ENCODE data around the gene LSR.
"Not testable (repeated sequence)": the region's sequence is repeated elsewhere in the genome, so short reads cannot be mapped to it uniquely, and the experiment has no call there.

LSR gene

DNA sequence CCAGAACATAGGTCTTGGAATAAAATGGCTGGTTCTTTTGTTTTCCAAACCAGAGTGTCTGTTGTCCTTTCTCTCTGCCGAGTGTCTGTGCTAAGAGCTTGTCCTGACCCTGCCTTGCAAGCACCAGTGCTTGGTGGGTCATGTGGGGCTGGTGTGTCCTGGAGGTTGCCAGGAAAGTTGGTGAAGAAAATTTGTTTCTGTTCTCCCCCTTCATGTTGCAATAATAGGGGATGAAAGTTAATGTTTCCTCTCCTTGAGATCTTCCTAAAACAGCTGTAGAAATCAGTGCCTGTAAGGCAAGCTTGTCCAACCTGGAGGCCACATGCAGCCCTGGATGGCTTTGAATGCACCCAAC, 36.3 kb downstream of the LSR start:
- no peak for DNase-seq (ENCODE audit: low spot score)

DNA sequence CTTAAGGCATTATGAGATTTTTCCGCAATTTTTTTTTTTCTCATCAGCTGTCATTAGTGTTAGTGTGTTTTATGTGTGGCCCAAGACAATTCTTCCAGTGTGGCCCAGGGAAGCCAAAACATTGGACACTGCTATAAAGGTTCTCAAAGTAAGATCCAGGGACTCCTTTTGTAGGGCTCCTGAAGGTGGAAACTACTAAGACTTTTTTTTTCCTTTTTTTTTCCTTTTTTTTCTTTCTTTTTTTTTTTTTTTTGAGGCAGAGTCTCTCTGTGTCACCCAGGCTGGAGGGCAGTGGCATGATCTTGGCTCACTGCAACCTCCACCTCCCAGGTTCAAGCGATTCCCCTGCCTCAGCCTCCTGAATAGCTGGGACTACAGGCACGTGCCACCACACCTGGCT, 36.7 kb downstream of the LSR start:
- DNase-seq (ENCODE audit: low spot score), result not testable (repeated sequence)

DNA sequence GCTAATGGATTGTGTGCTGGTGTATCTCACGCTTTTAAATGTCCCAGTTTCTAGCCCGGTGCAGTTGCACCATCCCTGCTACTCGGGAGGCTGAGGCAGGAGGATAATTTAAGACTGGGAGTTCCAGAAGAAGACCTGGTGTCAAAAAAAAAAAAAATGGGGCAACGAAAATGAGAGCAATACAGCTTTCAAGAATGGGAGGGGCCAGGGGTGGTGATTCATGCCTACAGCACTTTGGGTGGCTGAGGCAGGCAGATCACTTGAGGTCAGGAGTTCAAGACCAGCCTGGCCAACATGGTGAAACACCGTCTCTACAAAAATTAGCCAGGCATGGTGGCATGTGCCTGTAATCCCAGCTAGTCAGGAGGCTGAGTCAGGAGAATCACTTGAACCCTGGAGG, 37.3 kb downstream of the LSR start:
- DNase-seq (ENCODE audit: low spot score), result not testable (repeated sequence)

DNA sequence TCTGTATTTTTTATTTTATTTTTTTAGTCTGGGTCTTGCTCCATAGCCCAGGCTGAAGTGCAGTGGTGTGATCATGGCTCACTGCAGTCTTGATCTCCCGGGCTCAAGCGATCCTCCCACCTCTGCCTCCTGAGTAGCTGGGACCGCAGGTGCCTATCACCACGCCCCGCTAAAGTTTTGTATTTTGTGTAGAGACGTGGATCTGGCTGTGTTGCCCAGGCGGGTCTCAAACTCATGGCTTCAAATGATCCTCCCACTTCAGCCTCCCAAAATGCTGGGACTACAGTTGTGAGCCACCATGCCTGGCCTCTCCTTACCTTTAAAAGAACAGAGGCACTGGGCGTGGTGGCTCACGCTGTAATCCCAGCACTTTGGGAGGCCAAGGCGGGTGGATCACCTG, 38.9 kb downstream of the LSR start:
- DNase-seq (ENCODE audit: low spot score), result no peak

DNA sequence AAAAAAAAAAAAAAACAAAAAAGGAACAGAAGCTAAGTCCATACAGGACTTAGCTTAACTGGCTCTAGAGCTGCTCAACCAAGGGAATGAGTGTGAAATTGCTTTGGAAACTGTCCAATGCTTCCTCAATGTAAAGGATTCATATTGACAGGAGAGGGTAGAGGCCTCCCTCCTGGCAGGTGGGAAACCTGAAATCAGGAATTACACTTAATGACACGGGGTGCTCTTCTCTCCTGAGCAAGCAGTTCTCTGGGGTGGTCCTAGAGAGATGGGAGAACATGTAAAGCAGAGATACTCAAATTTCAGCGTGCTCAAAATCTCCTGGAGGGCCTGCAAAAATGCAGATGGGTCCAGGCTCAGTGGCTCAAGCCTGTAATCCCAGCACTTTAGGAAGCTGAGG, 39.5 kb downstream of the LSR start:
- no peak for DNase-seq (ENCODE audit: low spot score)

DNA sequence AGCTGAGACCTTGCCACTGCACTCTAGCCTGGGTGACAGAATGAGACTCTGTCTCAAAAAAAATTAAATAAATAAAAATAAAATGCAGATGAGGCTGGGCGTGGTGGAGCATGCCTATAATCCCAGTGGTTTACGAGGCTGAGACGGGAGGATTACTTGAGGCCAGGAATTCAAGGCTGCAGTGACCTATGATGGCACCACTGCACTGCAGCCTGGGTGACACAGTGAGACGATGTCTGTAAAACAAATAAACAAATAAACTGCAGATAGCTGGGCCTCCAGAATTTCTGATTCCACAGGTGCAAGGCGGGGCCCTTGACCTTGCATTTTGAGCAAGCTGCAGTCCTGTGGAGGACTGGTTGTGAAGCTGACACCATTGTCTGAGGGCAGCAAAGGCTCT, 40.1 kb downstream of the LSR start:
- DNase-seq (ENCODE audit: low spot score), result no peak

DNA sequence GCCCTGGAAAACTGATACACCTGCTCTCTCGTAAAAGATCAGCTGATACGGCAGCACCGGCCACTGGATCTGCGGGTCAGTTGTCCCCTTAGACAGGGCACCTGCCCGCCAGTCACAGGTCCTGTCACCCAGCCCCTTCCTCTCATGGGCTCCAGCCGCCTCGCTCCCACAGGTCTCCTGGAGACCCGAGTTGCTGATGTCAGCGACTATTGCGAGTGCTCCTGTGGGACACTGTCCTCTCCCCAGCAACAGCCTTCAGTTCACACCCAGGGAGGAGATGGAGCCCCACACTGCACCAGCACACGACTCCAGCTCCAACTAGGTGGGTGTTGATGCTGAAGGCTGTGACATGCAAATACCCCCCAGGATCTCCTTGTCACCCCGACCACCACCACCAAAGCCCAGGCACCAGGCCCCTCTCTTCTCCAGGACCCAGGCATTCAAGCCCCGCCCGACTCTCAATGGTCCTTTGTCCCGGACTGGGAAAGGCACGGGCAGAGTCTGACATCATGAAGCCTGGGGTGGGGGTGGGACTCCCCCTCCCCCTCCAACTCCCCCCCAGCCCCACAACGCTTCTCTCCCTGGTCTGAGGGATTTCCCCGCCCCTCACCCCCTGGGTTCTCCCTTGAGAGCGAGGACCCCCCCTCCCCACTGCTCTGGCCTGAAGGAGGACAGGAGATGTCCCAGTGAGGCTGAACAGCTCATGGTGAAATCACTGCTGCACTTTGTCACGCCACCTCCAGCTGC, 41.8 kb downstream of the LSR start:
- no peak for DNase-seq (ENCODE audit: low spot score)

DNA sequence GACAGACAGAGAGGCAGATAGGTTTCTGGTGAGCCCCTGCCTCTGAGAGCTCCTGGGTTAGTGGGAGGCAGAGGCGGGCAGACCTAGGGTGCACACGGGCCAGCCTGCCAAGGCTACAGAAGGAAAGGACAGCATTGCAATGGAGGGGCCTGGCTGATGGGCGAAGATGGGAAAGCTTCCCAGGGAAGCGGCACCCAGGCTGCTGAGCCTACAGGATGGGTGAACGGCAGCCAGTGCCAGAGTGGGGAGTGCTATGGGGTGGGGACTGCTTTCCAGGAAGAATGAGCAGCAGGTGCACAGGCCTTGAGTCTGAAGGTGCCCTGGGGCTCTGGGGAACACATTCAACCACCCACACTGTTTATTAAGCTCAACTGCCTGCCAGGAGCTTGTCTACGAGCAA, 42.5 kb downstream of the LSR start:
- no peak for DNase-seq (ENCODE audit: low spot score)

DNA sequence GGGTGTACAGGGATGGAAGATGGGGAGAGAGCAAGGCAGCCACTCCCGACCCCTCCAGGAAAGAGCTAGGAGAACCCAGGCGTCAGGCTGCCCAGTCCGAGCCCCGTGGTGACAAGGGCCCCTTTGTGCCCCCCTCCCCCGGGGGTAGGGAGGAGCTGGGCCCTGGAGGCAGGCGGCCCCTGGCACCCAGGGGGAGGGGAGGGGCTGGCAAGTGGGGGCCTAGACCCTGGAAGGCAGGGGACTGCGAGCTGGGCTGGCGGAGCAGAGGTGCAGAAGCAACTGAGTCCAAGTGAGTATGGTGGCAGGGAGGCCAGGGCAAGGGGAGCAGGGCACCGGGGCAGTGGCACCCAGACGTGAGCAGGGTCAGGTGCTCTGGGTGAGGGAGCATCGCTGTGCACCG, 43.1 kb downstream of the LSR start, which contains the start of gene MAG:
TSS of gene MAG (plus strand) at position 246 of the 400 bp plus-strand sequence. CDS start 3,248 bp downstream, outside the sequence.
- no peak for DNase-seq (ENCODE audit: low spot score)

DNA sequence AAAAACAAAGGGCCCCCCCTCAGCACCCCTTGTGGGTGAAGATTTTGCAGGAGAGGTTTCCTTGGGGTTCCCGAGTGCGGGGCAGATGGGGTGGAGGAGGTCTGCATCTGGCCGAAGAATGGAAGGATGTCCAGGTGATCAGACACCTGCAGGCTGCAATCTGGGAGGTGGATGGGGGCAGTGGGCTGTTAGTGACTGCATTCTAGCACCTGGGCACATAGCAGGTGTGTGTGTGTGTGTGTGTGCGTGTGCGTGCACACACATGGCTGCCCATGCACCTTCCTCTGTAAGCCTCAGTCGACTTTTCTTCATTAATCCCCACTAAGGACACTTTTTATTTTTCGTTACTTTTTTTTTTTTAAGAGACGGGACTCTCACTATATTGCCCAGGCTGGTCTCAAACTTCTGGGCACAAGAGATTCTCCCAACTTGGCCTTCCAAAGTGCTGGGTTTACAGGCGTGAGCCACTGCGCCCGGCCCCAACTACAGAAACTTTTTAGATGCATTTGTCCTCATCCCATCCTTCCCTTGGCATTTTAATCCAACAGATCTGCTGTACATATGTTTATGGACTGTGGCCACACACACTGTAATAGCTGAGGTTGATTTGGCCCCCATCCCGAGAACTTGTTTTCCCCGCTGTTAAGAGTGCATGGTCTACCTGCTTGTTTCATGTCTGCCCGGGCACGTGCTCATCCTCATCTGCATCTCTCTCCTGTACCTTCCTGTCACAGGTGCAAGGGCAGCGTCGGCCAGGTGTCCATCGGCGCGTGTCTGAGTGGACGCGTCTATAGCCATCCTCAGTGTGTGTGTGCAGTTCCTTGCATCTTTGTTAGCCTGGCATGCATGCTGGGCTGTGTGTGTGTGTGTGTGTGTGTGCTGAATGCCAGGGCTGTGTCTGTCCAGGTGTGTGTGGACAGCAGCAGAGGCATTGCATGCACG, 43.9 kb downstream of the LSR start:
- DNase-seq (ENCODE audit: low spot score), result no peak

DNA sequence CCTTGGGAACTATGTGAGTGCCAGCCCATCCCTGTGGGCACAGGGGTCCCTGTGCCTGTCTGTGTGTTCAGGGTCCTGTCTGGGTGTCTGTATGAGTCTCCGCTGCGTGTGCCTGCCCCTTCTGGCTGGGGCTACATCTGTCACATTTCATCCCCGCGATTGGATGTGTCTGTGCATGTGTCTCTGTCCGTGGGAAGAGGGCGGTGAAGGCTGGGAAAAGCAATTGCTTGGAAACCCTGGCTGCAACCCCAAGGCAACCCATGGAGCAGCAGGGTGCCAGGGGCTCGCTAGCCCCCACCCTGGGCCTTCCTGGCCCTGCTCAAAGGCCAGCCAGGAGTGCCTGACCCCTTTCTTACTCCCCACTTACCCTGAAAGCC, 44.5 kb downstream of the LSR start:
- DNase-seq (ENCODE audit: low spot score), result no peak

DNA sequence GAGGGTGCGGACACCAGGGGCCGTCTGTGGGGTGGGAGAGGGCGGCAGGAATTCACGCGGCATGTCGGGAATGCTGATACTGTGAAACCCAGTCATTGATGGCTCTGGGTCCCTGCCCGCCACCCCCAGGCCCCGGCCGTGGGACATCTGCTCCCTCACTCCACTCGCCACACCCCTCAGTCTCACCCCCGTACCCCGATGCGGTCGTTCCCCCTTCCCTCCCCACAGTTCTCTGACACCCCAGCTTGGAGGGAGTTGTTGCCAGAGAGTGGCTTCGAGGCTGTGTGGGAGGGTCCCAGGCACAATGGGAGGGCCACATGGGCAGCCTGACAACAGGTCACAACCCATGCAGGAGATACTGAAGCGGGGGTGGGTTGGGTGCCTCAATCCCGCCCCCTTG, 45.0 kb downstream of the LSR start:
- DNase-seq (ENCODE audit: low spot score), result no peak

DNA sequence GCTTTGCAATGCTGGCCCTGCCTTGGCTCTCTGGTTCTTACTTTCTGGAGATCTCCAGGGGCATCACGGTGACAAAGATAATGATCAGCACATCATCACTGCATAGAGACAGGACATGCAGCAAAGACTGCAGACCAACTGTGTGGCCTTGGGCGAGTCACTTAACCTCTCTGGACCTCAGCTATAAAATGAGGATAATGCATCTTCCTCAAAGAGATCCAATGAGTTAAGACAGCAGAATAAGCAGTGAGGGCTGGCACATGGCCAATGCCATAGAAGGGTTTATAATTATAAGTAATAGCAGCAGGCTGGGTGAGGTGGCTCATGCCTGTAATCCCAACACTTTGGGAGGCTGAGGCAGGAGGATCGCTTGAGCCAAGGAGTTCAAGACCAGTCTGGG, 45.5 kb downstream of the LSR start:
- DNase-seq (ENCODE audit: low spot score), result no peak

DNA sequence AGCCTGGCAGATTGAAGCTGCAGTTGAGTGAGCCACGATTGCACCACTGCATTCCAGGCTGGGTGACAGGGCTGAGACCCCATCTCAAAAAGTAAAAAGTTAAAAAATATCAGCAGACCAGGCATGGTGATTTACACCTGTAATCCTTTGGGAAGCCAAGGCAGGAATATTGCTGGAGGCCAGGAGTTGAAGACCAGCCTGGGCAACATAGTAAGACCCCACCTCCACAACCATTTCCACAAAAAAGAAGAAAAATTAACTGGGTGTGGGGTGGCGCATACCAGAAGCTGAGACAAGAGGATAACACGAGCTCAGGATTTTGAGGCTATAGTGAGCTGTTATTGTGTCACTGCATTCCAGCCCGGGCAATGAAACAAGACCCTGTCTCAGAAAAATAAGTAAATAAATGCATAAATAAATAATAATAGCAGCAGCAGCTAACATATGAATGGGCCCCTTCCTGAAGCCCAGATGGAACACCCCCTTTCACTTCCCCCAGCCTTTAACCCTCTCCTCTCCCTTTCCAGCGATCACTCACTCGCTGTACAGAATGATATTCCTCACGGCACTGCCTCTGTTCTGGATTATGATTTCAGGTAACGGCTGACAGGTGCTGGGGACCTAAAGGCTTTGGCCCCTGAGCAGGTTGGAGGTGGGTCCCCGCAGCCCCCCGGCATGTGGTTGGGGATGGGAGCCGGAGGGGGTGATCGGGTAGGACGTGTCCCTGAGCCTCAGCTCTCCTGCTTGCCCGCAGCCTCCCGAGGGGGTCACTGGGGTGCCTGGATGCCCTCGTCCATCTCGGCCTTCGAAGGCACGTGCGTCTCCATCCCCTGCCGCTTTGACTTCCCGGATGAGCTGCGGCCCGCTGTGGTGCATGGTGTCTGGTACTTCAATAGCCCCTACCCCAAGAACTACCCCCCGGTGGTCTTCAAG, 46.3 kb downstream of the LSR start:
- DNase-seq (ENCODE audit: low spot score), result no peak

DNA sequence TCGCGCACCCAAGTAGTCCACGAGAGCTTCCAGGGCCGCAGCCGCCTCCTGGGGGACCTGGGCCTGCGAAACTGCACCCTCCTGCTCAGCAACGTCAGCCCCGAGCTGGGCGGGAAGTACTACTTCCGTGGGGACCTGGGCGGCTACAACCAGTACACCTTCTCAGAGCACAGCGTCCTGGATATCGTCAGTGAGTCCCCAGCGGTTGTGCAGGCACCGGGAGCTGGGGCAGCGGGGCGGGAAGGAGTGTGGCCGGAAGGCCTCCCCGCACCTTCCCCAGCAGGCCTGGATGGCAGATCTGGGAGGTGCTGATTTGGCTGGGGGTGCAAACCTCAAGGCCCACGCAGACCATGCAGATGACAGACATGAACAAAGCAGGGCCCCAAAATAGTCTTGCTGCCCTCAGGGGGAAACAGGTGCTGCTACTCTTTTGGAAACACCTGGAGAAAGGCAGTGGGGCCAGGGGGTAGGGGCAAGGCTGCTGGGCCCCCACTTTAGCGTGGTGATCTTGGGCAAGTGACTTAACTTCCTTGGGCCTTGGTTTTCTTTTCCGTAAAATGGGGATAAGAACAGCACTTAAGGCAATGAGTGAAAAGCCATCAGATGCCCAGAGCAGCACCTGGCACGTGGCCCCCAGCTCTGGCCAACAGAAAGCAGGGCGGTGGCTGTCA, 47.1 kb downstream of the LSR start:
- DNase-seq (ENCODE audit: low spot score), result no peak

DNA sequence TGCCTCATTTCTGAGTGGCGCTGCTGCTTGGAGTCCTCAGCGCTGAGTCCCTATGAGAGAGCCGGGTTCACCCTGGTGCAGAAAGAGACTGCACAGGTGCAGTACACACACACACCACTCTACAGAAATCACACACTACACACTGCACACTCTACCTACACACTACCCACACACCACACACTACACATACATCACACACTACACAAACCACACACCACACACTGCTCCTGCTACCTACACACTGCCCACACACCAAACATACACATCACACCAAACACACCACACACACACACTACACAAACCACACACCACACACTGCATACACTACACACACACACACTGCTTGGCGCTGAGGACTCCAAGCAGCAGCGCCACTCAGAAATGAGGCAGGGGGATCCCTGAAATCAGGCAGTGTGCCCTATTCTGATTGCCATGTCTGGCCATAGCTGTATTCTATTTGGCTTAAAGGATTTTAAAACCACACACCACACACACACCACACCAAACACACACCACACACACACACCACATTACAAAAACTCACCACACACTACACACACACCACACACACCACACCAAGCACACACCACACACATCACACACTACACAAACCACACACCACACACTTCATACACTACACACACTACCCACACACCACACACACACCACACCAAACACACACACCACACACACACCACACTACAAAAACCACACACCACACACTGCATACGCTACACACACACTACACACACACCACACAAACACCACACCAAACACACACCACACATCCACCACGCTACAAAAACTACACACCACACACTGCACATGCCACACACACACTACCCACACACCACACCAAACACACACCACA, 48.1 kb downstream of the LSR start:
- DNase-seq (ENCODE audit: low spot score), result no peak

DNA sequence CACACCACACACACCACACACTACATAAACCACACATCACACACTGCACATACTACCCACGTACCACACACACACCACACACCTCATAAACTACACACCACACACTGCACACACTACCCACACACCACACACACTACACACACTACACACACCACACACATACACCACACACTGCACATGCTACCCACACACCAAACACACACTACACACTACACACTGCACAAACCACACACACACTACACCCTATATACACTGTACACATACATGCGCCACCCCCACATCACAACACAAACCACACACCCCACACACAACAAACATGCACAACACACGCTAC, 48.7 kb downstream of the LSR start:
- DNase-seq (ENCODE audit: low spot score), result no peak

DNA sequence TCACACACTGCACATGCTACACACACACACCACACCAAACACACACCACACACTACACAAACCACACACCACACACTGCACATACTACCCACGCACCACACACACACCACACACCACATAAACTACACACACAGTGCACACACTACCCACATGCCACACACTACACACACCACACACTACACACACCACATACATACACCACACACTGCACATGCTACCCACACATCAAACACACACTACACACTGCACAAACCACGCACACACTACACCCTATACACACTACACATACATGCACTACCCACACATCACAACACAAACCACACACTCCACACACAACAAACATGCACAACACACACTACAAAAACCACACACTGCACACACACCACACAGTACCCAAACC, 49.1 kb downstream of the LSR start:
- no peak for DNase-seq (ENCODE audit: low spot score)

DNA sequence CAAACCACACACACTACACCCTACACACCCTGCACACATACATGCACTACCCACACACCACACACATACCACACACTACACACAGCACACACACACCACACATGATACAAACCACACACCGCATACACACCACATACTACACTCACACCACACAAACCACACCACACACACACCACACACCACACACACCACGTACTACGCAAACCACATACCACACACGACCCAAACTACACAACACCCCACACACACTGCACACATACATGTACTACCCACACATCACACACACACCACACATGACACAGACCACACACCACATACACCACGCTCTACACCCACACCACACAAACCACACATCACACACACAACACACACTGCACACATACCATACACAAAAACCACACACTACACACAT, 49.8 kb downstream of the LSR start:
- DNase-seq (ENCODE audit: low spot score), result no peak
